ENCODE measurements around the gene RAB14.

RAB14 gene

DNA sequence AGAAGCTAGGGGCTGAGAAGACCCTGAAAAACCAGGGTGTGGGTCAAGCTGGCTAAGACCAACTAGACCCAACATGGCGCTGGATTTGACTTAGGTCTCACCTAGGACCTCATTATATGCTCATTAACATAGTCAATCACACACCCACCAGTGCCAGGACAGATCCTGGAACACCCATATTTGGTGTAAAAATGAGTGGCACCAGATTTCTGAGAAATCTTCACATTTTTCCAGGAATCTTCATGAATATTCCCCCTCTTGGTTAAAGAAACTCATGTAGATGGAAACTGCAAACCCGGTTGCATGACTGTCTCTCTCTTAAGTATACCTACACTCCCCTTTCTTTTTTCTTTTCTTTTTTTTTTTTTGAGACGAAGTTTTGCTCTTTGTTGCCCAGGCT, 17.9 kb upstream of the RAB14 start:
- no peak for DNase-seq (ENCODE audit: low read depth)

GRCh38 chr9:121218357-121219027, 16.8 kb upstream of the RAB14 start:
- DNase-seq (ENCODE audit: low read depth): no peak

GRCh38 chr9:121217609-121218292, 16.1 kb upstream of the RAB14 start:
- DNase-seq (ENCODE audit: low read depth): peak; percentile 67

GRCh38 chr9:121216271-121216805, 14.7 kb upstream of the RAB14 start:
- DNase-seq (ENCODE audit: low read depth): no peak

DNA sequence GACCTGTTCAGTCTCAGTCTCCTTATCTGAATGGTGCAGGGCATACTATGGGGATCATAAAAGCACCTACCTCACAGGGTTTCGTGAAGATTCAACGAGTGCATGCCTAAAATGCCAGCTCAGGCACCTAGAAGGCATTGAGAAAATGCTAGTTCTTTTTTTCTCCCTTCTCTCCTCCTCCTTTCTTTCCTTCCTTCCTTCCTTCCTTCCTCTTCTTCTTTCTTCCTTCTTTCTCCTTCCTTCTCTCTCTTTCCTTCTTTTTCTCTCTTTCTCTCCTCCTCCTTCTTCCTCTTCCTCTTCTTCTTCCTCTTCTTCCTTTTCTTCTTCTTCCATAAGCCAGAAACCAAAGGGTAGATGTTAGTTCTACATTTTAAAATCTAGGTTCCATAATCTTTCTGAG, 12.3 kb upstream of the RAB14 start:
- no peak for DNase-seq (ENCODE audit: low read depth)

DNA sequence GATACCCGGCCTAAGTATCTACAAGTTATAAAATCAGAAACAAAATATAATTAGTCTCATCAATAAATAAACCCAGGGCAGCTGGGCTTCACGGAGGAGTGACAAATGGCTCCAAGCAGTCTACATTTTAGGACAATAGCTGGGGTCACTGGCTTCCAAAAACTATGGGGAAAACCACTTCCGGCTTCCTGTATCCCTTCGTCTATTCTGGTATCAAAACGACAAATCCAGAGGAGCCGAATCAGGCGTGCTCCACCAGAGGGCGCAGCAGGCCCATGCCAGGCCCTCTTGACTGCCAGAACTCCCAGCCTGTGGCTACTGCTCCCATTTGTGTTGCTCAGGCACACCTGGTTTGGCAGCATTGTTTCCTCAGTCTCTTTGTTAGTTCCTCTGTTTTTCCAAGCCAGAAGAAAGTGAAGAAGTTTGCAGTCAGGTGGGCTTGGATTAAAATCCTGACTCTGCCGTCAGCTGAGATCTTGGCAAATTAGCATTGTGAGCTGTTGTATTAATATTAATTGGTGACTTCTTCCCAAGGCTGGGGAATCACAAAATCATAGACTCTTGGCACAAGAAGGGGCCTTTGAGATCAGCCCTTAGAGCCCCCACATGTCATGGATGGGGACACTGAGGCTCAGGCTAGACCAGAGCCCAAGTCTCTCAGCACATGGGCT, 11.6 kb upstream of the RAB14 start:
- peak; percentile 79 for DNase-seq (ENCODE audit: low read depth)

DNA sequence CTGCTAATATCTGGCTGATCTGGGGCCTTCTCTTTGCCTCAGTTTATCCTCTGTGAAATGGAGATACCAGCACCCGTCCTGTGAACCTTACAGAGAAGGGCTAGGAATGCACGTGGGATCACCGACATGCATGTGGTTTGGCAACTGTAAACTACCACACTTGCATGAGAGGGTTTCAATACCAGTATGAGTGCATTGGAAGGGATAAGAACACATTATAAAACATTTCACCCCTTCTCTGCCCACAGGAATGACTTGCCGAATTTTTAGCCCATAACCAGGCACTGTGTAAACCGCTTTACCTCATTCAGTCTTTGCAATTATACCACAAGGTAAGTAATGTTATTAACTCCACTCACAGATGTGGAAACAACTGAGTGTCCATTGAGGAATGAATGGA, 8.9 kb upstream of the RAB14 start:
- no peak for DNase-seq (ENCODE audit: low read depth)

GRCh38 chr9:121207371-121207940, 5.8 kb upstream of the RAB14 start:
- no peak for DNase-seq (ENCODE audit: low read depth)

DNA sequence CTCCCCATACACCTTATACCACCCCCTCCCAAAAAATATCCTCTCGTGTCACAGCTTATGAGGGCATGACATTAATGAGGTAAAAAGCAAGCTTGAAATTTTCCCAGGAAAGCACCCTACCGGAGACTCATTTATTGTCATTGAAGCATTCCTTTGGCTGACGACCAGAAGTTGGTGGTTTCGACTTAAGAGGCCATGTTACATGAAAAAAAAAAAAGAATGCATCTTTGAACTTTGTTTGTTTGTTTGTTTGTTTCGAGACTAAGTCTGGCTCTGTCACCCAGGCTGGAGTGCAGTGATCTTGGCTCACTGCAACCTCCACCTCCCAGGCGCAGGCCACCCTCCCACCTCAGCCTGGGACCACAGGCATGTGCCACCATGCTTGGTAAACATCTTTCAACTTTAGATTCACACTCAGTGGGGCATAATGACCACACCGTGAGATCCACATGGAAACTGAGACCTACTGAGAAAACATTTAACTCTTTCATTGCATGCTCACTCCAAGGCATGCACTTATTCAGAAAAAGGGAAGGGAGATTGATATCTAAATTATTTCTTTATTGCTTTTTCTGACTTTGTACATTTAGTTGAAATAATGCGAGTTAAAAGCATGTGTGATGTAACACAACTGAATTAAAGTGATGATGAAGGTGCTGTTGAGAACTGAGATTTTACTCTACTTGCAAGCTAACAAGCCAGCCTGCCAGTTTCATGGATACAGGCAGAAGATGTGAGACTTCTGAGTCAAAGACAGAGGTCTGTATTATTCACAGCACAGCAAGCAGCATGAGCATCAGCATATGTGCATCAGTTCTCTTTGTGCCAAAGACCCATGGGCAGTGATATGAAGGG, 5.1 kb upstream of the RAB14 start:
- DNase-seq (ENCODE audit: low read depth): peak; percentile 36

GRCh38 chr9:121204611-121205010, 2.9 kb upstream of the RAB14 start:
- DNase-seq (ENCODE audit: low read depth): no peak

DNA sequence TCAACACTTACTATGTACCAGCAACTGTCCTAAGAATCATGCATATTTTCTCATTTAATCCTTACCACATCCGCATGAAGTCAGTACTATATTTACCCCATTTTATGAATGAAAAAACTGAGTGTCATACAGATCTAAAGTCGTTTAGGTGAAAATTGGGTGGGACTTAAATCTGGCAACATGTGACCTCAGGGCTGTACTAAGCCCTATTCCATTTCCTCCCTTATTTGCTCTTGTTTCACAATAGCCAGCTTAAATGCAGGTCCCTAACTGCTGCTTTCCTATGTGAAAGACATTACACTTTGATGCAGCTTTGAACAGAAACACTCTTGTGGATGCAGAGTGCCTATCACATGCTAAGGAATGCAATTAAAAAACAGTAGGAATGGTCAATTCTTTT, 2.5 kb upstream of the RAB14 start:
- DNase-seq (ENCODE audit: low read depth): no peak

DNA sequence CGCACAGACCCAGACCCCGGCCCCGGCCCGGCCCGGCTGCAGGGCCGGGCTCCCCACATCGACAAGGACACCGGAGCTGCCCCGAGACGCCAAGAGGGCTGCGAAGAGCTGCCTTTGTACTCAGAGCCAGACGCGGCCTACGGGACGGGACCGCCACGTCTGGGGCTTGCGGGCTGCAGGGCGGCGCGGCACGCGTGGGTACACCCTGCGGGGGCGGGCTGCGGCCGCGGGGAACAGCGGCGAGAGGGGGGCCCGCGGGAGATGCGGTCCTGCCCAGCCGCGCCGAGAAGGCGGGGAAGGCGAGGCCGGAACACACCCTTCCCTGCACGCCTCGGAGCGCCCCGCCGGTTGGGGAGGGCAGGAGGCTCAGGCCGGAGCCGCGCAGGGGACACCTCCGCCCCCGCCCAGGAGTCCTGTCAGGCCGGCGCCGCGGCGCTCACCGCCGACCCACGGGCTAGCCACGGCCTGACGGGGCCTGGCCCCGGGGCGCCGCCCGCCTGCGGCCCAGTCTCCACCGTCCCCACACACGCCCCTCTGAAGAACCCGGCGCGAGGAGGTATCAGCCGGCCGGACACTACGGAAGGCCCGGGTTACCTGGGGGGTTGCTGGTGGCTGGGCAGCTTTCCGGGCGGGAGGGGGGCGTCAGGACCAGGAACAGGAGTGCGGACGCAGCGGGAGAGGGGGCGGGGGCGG, 478 bp downstream of the RAB14 start:
- DNase-seq (ENCODE audit: low read depth): peak; percentile 16

- no peak for DNase-seq (ENCODE audit: low read depth)
Observed at GRCh38 chr9:121200356-121200755, 1.3 kb downstream of the RAB14 start.

- peak; percentile 15 for DNase-seq (ENCODE audit: low read depth)
Observed at GRCh38 chr9:121199921-121200320, 1.7 kb downstream of the RAB14 start.

GRCh38 chr9:121198512-121199042, 3.1 kb downstream of the RAB14 start:
- DNase-seq (ENCODE audit: low read depth): no peak

- DNase-seq (ENCODE audit: low read depth): no peak
Observed at GRCh38 chr9:121197132-121197531, 4.5 kb downstream of the RAB14 start.

GRCh38 chr9:121196389-121196788, 5.3 kb downstream of the RAB14 start:
- DNase-seq (ENCODE audit: low read depth): no peak

DNA sequence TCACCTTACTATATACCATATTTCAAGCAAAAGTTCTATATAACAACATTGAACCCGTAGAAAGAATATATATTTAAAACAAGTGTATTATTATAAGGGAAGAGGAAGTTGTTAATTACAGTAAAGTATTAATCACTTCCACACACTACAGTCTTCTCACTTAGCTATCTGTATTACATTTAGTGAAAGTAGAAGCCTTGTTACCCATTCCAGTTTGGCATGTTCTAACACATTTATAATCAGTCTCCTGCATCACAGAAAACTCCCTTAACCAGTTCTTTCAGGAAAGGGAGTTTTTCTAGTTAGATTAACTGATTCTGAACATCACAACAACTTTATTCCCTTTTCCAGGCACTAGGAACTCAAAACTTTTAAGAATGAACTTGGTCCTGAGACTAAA, 6.9 kb downstream of the RAB14 start:
- no peak for DNase-seq (ENCODE audit: low read depth)

DNA sequence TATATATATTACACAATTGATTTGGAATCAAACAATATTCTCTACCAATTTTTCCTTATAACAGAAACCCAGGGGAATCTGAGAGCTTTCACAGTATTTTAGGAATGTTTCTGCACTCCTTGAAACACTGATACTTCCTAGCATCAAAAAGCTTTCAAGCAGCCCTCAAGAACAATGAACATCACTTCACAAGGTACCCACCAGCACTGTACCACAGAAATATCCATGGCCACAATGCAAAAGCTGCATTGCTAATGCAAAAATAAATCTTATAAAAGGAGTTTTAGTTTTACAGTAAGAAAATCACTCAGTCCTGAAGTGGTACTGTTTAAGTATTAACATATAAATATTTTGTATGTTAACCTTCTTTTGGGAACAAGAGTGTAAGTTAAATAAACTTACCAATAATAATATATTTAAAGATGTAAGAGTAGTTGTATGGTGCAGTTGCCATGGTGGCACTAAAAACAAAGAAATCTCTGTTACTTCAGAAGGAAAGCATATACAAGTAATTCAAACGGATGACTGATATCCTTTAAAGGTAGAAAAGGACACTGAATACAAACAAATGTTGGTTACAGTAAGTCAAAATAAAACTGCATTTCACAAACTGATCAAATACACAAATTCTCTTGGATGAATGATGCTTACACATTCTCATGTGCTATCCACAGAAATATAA, 8.6 kb downstream of the RAB14 start:
- peak; percentile 34 for DNase-seq (ENCODE audit: low read depth)

- no peak for DNase-seq (ENCODE audit: low read depth)
Observed at GRCh38 chr9:121192518-121192917, 9.2 kb downstream of the RAB14 start.

All from iris pigment epithelial cell (primary cell).